ENCODE measurements around the gene FKBP1C.

FKBP1C gene

DNA sequence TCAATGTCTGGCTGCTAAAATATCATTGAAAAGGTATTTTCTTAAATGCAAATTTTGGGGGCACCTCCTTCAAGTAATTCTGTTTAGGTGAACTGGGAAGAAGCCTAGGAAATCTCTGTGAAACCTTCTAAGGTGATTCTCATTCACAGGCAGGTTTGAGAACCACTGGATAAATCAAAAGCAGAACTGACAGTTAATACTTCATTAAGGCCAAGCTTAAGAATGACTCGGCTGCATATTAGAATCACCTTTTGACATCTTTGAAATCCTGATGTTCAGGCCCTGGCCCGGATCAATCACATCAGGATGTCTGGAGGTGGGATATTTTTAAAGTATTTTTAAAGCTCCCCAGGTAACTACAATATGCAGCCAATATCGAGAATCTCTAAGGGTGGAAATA lies 50.6 kb downstream of the FKBP1C start:
- ChIA-PET POLR2A (ENCODE audit: low non-redundant PET) (no interaction called here), CTCF (no interaction called here)
- DNase-seq (ENCODE audit: low spot score): no peak
- H3K27ac ChIP-seq: no peak overlapping the region
- TF ChIP-seq, protein P1, sequence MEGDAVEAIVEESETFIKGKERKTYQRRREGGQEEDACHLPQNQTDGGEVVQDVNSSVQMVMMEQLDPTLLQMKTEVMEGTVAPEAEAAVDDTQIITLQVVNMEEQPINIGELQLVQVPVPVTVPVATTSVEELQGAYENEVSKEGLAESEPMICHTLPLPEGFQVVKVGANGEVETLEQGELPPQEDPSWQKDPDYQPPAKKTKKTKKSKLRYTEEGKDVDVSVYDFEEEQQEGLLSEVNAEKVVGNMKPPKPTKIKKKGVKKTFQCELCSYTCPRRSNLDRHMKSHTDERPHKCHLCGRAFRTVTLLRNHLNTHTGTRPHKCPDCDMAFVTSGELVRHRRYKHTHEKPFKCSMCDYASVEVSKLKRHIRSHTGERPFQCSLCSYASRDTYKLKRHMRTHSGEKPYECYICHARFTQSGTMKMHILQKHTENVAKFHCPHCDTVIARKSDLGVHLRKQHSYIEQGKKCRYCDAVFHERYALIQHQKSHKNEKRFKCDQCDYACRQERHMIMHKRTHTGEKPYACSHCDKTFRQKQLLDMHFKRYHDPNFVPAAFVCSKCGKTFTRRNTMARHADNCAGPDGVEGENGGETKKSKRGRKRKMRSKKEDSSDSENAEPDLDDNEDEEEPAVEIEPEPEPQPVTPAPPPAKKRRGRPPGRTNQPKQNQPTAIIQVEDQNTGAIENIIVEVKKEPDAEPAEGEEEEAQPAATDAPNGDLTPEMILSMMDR (conservative IDR thresholded peaks at IDR 0.05; ENCODE audit: low read depth): no peak

Data from RWPE1 (cell line).